Activated CD4-positive, alpha-beta T cell treated with anti-CD3 and anti-CD28 coated beads, Interleukin-2, amount 50 U/mL, for 24 hours (primary cell): ENCODE results near the gene NR2E3.

ENCODE experiments used
- DNase-seq, 2 donors: peaks; one replicate each; pipeline ENCODE4 v3.0.0-alpha.2; 2020; ENCODE audit warnings: low read depth in 1 of 2, low spot score in 1 of 2

Gene NR2E3

DNA sequence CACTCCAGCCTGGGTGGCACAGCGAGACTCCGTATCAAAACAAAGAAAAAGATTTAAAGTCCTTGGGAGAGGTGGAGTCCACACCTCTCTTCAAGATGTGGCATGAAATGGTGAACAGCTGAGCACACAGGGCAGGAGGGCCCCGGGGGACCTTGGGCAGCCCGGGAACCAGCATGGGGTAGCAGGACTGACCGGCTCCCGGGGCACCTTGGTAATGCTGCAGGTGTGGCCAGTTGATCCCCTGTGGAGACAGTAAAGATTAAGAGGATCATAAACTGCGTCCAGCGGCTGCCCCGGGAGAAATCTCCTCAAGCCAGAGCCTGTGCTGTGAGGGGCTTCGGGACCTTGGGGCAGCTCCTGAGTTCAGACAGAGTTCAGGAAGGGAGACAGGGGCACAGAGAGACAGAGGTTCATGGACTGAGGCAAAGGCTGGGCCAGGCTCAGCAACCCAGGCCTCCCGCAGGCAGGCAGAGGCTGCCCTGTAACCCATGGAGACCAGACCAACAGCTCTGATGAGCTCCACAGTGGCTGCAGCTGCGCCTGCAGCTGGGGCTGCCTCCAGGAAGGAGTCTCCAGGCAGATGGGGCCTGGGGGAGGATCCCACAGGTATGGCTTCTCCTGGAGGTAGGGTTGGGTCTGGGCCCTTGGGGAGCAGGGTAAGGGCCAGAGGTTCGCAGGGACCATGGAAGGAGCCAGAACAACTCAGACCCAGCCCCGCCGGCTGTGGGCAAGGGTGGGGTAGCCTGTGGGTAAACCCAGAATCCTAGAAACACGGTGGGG is at the start of gene NR2E3:
NR2E3 (plus strand) TSS at position 299 of the 780 bp plus-strand sequence; CDS start at position 489, 190 bp downstream.
- DNase-seq, result no peak

DNA sequence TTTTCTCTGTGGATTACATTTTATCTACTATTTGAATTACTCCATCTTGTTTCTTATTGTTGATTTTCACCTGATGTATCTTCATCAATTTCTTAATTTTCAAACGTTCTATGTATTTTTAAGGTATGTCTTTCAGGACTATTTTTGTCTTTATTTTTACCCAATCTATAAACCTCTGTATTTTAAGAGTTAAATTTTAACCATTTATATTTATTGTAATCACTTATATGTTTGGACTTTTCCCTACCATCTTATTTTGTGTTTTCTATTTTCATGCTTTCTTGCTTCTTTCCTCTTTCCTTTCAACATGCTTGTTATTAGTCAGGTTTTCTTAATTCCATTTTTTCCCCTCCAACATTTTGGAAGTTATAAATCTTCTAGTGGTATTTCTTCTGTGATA is 49.5 kb upstream of the NR2E3 start:
- DNase-seq, result no peak

DNA sequence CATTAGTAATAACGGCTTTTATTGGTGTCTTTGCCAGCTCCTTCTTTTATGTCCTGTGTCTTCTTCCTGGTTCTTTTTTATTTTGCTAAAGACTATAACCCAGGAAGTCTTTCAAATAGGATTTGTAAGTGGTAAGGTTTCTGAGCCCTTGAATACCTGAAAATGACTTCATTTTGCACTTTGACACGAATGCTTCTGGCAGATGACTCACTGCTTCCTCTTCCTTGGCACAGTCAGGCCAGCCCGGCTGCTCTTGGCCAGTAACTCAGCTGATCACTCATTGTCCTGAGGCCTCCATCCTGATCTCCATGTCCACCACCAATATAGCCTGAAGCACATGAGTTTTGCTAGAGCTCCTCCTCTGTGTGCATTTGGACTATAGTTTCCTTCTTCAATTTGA is 48.7 kb upstream of the NR2E3 start:
- no peak for DNase-seq

DNA sequence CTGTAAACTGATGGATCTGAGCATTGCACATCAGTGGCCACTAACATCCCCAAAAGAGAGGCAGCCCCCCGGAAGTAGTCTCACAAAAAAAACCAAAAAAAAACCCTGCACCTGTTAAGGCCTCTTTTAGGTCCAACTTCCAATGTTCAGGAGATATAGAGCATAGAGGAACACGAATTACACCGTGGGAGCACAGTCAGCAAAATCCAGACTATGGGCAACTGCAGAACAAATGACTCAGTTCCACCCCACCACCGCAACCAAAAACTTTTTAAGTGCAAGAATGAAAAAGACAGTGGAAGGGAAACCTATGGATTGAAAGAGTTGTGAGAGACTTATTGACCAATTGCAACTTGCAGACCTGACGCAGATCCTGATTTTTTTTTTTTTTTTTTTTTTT is 42.2 kb upstream of the NR2E3 start:
- no peak for DNase-seq

DNA sequence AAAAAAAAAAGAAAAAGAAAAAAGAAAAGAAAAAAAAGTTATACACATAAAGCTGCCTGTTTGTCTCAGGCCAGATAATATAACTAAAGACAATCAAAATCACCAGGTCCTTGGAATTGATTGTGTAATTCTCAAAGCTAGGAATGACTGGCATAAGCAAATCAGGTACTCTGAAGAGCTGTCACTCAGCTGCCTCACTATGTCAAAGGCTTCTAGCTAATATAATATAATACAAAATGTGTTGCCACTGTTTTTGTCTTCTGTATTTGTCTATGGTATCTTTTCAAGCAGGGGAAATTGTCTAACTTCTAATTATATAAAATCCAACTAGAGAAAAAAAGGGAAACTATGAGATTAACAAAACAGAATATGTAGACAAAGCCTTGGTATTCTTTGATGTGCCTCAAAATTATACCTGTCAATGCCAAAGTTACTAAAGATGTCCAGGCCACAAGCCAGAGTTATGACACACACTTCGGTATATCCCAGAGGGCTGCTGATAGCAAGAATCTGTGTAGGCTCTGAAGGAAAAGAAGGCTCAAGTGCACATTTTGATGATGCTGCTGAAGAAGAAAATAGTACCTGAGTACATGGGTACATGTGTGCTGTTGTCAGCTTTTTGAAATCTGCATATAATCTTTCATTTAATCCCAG is 37.0 kb upstream of the NR2E3 start:
- DNase-seq, result no peak

DNA sequence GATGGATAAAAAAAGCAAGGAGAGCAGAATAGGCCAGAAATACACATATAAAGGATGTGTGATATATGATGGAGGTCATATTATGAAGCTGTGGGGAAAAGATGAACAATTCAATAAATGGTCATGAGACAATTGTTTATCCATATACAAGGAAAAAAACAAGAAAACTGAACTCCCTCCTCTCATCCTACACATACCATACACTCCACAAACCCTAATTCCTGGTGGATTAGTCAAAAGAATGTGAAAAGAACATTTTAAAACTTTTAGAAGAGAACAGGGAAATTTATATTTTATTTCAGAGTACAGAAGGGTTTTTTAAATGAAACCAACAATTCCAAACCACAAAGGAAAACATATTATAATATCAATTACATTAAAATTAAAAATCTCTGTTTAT is 34.5 kb upstream of the NR2E3 start:
- DNase-seq, result no peak

GRCh38 chr15:71776304-71776703 is 34.0 kb upstream of the NR2E3 start:
- DNase-seq, result no peak

DNA sequence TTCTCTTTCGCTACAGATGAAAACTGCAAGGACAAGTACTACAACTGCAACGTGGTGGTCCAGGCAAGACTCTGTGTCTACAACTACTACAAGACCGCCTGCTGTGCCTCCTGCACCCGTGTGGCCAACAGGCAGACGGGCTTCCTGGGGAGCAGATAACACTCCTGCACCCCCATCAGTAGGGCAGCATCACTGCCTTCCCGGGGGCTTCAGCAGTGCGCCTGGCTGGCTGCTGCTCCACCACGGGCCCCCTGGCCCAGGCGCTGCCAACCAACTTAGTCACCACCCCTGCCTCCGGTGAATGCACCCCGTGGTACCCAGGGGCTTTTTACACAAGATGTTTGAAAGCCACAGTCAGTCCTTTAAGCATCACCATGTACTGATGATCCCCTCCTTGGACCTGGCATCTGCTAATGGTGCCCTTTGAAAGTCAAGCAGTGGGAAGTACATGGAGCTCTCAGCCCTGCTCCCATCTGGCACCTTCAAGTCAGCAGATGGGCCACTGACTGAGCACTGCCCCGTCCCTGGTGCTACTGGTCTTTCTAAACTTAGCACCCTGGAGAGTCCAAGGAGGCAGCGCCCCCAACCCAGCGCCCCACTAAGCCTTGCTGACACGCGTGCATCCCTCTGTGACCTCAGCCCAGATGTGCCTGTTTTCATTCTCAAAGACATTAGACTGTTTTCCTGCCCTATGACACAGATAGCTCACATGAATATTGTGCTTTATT is 33.0 kb upstream of the NR2E3 start:
- no peak for DNase-seq

GRCh38 chr15:71779073-71779797 is 31.1 kb upstream of the NR2E3 start:
- no peak for DNase-seq

DNA sequence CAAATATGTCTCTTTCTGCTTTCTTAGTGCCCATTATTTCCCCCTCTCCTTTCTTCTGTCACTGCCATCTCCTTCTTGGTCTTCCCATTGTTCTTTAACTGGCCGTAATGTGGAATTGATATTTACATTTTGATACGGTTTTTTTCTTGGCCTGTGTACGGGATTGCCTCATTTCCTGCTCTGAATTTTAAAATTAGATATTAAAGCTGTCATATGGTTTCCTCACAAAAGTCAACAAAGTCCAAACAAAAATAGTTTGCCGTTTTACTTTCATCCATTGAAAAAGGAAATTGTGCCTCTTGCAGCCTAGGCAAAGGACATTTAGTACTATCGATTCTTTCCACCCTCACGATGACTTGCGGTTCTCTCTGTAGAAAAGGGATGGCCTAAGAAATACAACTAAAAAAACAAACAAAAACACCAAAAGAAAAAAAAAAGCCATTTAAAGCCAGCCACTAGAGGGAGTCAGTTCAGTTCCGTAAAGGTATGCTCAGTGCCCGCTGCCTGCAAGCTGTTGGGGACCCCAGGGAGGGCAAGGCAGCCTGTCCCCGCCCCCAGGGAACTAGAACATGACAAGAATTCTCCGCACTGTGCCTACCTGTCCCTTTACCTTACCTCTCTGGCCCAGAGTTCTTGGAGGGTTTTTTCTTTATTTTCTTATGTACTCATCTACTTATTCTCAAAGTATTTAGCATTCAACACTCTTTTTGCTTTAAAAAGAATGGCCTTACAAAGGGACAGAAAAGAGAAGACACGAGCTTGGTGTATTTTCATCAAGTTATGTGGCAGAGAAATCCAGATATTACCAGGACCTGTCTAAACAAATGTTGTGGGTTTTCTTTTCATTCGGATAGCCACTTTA is 30.0 kb upstream of the NR2E3 start:
- no peak for DNase-seq

GRCh38 chr15:71781179-71781964 is 29.0 kb upstream of the NR2E3 start:
- no peak for DNase-seq

GRCh38 chr15:71781965-71782265 is 28.4 kb upstream of the NR2E3 start:
- DNase-seq, result no peak

GRCh38 chr15:71782422-71783165 is 27.8 kb upstream of the NR2E3 start:
- DNase-seq, result no peak

DNA sequence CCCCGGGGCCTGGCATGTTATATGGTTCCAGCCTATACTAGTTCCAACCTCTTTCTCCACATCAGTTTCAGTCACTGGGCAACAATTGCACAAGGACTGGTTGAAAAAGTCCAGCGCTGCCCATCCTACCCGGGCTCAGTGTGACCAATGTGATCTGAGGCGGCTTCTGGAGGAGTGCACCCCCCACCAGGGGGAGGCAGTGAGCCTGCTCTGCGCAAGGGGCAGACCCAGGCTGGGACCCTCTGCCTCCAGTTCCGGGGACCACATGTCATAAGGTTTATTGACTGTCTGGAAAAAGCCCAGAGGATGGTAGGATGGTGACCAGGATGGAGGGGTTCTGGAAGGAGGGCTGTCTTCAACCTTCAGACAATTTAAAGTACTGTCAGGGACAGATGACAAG is 25.6 kb upstream of the NR2E3 start:
- no peak for DNase-seq

- no peak for DNase-seq
Measured at GRCh38 chr15:71785996-71786395, 24.4 kb upstream of the NR2E3 start.

DNA sequence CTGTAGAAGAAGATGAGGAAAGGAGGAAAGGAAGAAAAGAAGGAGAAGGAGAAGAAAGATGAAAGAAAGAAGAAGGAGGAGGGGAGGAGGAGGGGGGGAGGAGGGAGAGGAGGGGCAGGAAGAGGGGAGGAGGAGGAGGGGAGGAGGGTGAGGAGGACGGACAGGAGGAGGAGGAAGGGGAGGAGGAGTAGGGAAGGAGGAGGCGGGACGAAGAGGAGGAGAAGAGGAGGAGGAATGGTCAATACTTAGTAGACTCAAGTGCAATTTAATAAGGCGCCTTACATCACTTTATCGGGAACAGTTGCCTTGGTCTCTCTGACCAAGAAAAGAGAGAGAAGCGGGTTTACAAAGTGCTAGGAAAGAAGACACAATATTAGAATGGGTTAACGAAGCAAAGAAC is 23.7 kb upstream of the NR2E3 start:
- DNase-seq, result no peak

DNA sequence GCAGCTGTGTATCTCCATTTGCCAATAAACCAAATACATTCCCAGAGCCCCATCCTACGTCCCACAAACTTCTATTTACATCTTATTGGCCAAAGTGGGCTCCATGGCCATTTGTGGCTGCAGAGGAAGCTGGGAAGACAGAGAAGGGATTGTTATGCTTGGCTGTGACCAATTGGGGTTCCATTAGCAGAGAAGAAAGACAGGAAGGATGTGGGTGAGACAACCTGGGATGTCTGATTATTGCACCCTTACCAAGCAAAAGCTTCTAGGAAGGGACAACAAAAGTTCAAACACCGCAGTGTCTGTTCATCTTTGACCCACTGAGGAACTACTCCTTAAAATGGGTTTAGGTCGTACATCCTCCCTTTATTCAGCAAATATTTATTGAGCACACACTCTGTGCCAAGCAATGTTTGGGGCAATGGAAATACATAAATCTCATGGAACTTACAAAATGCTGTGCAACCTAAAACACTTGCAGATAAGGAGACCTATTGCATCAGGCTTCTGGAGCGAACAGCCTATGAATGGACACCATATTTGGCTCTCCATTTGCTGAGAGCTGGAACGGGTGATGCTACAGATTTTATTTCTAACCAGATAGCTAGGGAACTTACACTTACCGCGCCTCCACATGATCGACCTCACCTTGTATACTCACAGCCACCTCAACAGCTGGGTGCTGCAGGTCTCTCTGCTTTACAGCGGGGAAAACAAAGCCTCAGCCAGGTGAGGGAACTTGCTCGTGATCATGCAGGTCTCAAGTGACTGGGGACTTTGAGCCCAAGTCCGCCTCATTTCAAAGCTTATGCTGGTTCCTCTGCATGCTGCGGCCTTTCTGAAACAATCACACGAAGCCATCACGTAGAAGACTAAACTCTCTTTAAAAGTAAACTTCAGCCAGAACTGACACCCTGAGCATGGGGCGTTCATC is 21.4 kb upstream of the NR2E3 start:
- DNase-seq, result no peak

GRCh38 chr15:71789616-71790015 is 20.7 kb upstream of the NR2E3 start:
- DNase-seq, result no peak
